C4-2B (cell line): Measurements from ENCODE around the gene ADAM33.

Experiments used
- ZFX ChIP-seq: fragments of 450-650 bp; IDR thresholded peaks from 2 replicates; pipeline ENCODE4 v1.6.1; 2017
- TF ChIP-seq, protein P1 (sequence below): fragments of 450-650 bp; conservative IDR thresholded peaks from 2 replicates; pipeline ENCODE4 v1.5.1; 2017; ENCODE audit warnings: mild to moderate bottlenecking

DNA sequence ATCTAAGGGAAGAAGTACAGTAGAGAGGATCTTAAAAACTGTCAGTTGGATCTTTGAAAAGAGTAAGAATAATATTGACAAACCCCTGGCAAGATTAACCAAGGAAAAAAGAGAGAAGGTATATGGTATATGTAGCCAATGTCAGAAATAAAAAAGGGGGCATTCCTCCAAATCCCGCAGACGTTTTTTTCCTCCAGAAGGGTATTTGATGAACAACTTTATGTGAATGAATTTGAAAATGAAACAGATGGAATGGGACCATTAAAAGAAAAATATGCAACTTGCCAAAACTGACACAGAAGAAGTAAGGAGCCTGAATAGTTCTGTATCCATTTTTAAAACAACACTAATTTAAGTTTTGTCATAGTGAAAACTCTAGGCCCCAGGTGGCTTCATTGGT is 54.3 kb downstream of the ADAM33 start:
- TF ChIP-seq, protein P1, sequence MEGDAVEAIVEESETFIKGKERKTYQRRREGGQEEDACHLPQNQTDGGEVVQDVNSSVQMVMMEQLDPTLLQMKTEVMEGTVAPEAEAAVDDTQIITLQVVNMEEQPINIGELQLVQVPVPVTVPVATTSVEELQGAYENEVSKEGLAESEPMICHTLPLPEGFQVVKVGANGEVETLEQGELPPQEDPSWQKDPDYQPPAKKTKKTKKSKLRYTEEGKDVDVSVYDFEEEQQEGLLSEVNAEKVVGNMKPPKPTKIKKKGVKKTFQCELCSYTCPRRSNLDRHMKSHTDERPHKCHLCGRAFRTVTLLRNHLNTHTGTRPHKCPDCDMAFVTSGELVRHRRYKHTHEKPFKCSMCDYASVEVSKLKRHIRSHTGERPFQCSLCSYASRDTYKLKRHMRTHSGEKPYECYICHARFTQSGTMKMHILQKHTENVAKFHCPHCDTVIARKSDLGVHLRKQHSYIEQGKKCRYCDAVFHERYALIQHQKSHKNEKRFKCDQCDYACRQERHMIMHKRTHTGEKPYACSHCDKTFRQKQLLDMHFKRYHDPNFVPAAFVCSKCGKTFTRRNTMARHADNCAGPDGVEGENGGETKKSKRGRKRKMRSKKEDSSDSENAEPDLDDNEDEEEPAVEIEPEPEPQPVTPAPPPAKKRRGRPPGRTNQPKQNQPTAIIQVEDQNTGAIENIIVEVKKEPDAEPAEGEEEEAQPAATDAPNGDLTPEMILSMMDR = no peak
- no peak for TF ChIP-seq ZFX
